Activated T-cell treated with anti-CD3 and anti-CD28 coated beads for 24 hours (primary cell): ENCODE data around the gene MCUR1.
"Not testable (repeated sequence)": the region's sequence is repeated elsewhere in the genome, so short reads cannot be mapped to it uniquely, and the experiment has no call there.

ENCODE experiments used
- DNase-seq: peaks from one replicate; pipeline ENCODE4 v3.0.0-alpha.2; 2020; ENCODE audit warnings: low read depth

The MCUR1 gene

GRCh38 chr6:13776602-13777001, 37.8 kb downstream of the MCUR1 start:
- DNase-seq, result no peak

GRCh38 chr6:13775466-13775865, 38.9 kb downstream of the MCUR1 start:
- not testable (repeated sequence) for DNase-seq

- not testable (repeated sequence) for DNase-seq
Observed at GRCh38 chr6:13772358-13773030, 41.9 kb downstream of the MCUR1 start.

- no peak for DNase-seq
Observed at GRCh38 chr6:13769655-13770053, 44.7 kb downstream of the MCUR1 start.

GRCh38 chr6:13769034-13769654, 45.2 kb downstream of the MCUR1 start:
- no peak for DNase-seq

GRCh38 chr6:13767121-13767808, 47.1 kb downstream of the MCUR1 start:
- no peak for DNase-seq

- no peak for DNase-seq
Observed at GRCh38 chr6:13766201-13766634, 48.1 kb downstream of the MCUR1 start.

- DNase-seq, result no peak
Observed at GRCh38 chr6:13765570-13765969, 48.8 kb downstream of the MCUR1 start.

GRCh38 chr6:13764996-13765395, 49.4 kb downstream of the MCUR1 start:
- no peak for DNase-seq

- DNase-seq, result peak; percentile 20
Observed at GRCh38 chr6:13763740-13764381, 50.5 kb downstream of the MCUR1 start.

GRCh38 chr6:13762611-13763441, 51.5 kb downstream of the MCUR1 start:
- peak; percentile 13 for DNase-seq

GRCh38 chr6:13761361-13762036, 52.9 kb downstream of the MCUR1 start:
- no peak for DNase-seq

- no peak for DNase-seq
Observed at GRCh38 chr6:13760307-13761304, 53.8 kb downstream of the MCUR1 start.

GRCh38 chr6:13759025-13759424, 55.3 kb downstream of the MCUR1 start:
- no peak for DNase-seq

GRCh38 chr6:13754644-13755043, 59.7 kb downstream of the MCUR1 start:
- no peak for DNase-seq

- no peak for DNase-seq
Observed at GRCh38 chr6:13743736-13744127, 70.6 kb downstream of the MCUR1 start.

- no peak for DNase-seq
Observed at GRCh38 chr6:13742961-13743735, 71.2 kb downstream of the MCUR1 start.

GRCh38 chr6:13741365-13741764, 73.0 kb downstream of the MCUR1 start:
- DNase-seq, result no peak
